GM20431 (cell line): ENCODE results near the gene COPZ1.

ENCODE experiments used
- in situ Hi-C: fragments of 300-500 bp; cut with MseI, MboI; formaldehyde crosslinking; loops from one replicate; pipeline ENCODE4 v1.15.0; 2020; ENCODE audit warnings: low sequenced_read_pairs; ENCODE audit not compliant: unreplicated experiment

Gene COPZ1

GRCh38 chr12:54373649-54374561 is 49.0 kb downstream of the COPZ1 start:
- in situ Hi-C loops, result loop anchor here (25.0 kb wide), 1 partner anchor 362 kb away; the partner anchor contains the start of genes HOXC8 and HOXC9

GRCh38 chr12:54374562-54375258 is 49.8 kb downstream of the COPZ1 start:
- in situ Hi-C loops, result loop anchor here (25.0 kb wide), 1 partner anchor 362 kb away; the partner anchor contains the start of genes HOXC8 and HOXC9

GRCh38 chr12:54375259-54375579 is 50.3 kb downstream of the COPZ1 start:
- in situ Hi-C loops, result no loop called here

- in situ Hi-C loops, result no loop called here
Observed at GRCh38 chr12:54376596-54376995, 51.7 kb downstream of the COPZ1 start.

- in situ Hi-C loops, result no loop called here
Observed at GRCh38 chr12:54377007-54377406, 52.1 kb downstream of the COPZ1 start.

GRCh38 chr12:54377797-54378515 is 53.0 kb downstream of the COPZ1 start:
- in situ Hi-C loops, result no loop called here

- in situ Hi-C loops, result no loop called here
Observed at GRCh38 chr12:54378796-54379397, 54.0 kb downstream of the COPZ1 start.

GRCh38 chr12:54379398-54380201 is 54.7 kb downstream of the COPZ1 start:
- in situ Hi-C loops, result no loop called here

- in situ Hi-C loops, result no loop called here
Observed at GRCh38 chr12:54381136-54381535, 56.2 kb downstream of the COPZ1 start.

- in situ Hi-C loops, result no loop called here
Observed at GRCh38 chr12:54383041-54383609, 58.2 kb downstream of the COPZ1 start.

GRCh38 chr12:54384591-54385041 is 59.7 kb downstream of the COPZ1 start, which contains the start of gene ZNF385A:
Gene ZNF385A (minus strand): TSS chr12:54384733. CDS start chr12:54384514, 219 bp downstream.
- in situ Hi-C loops, result no loop called here

GRCh38 chr12:54385251-54385914 is 60.5 kb downstream of the COPZ1 start:
- in situ Hi-C loops, result no loop called here

- in situ Hi-C loops, result no loop called here
Observed at GRCh38 chr12:54386403-54387113, 61.6 kb downstream of the COPZ1 start.

GRCh38 chr12:54387114-54387467 is 62.2 kb downstream of the COPZ1 start:
- in situ Hi-C loops, result no loop called here

- in situ Hi-C loops, result no loop called here
Observed at GRCh38 chr12:54388237-54389133, 63.6 kb downstream of the COPZ1 start.

GRCh38 chr12:54389134-54389508 is 64.2 kb downstream of the COPZ1 start:
- in situ Hi-C loops, result no loop called here

- in situ Hi-C loops, result no loop called here
Observed at GRCh38 chr12:54389607-54390175, 64.8 kb downstream of the COPZ1 start.
